Brain microvascular endothelial cell (primary cell): Measurements from ENCODE around the gene BRD2.

ENCODE experiments used
- DNase-seq: peaks from one replicate; pipeline ENCODE4 v3.0.0-alpha.2; 2020
- H3K27ac ChIP-seq: fragments of 250-450 bp; sonication (Bioruptor Pico); 2 replicates; pipeline ENCODE4 v1.5.1; 2020; ENCODE audit warnings: mild to moderate bottlenecking, moderate library complexity
- H3K27me3 ChIP-seq: fragments of 250-450 bp; sonication (Bioruptor Pico); replicated peaks from 2 replicates; pipeline ENCODE4 v1.5.1; 2020; ENCODE audit warnings: mild to moderate bottlenecking
- H3K36me3 ChIP-seq: fragments of 250-450 bp; sonication (Bioruptor Pico); replicated peaks from 2 replicates; pipeline ENCODE4 v1.5.1; 2020; ENCODE audit warnings: mild to moderate bottlenecking
- H3K4me3 ChIP-seq: 2 replicates; pipeline ENCODE4 v1.5.1; 2011; ENCODE audit warnings: low read depth, mild to moderate bottlenecking, control low read depth, low read length, moderate library complexity
- CTCF ChIP-seq: IDR thresholded peaks from 2 replicates; pipeline ENCODE4 v1.5.1; 2011; ENCODE audit warnings: low read depth, mild to moderate bottlenecking, moderate library complexity, low read length, control low read depth, inconsistent platforms; ENCODE audit errors: missing control alignments
- in situ Hi-C: cut with HindIII; loops from 2 replicates; pipeline ENCODE4 v1.10.0; 2017; ENCODE audit warnings: low sequenced_read_pairs, low pct_ligation_motif_present

BRD2 gene

GRCh38 chr6:32976334-32977069 is 8.1 kb downstream of the BRD2 start:
- H3K36me3 ChIP-seq = peaks cover 90% of the 10 kb centered on the region
- in situ Hi-C loops = no loop called here
- no peak overlapping the region for H3K27ac ChIP-seq
- DNase-seq = no peak
- TF ChIP-seq CTCF = no peak
- no peaks in the 10 kb centered on the region for H3K27me3 ChIP-seq
- peak overlapping the region; percentile 98 for H3K4me3 ChIP-seq

GRCh38 chr6:32977272-32977952 is 9.0 kb downstream of the BRD2 start:
- no peaks in the 10 kb centered on the region for H3K27me3 ChIP-seq
- H3K36me3 ChIP-seq = peaks cover 95% of the 10 kb centered on the region
- no peak overlapping the region for H3K27ac ChIP-seq
- peak overlapping the region; percentile 12 for H3K4me3 ChIP-seq
- in situ Hi-C loops = no loop called here
- TF ChIP-seq CTCF = no peak
- no peak for DNase-seq

GRCh38 chr6:32977953-32978324 is 9.5 kb downstream of the BRD2 start:
- H3K27ac ChIP-seq = no peak overlapping the region

GRCh38 chr6:32979720-32980487 is 11.5 kb downstream of the BRD2 start:
- TF ChIP-seq CTCF = no peak
- in situ Hi-C loops = no loop called here
- Histone ChIP-seq H3K27ac (no peak overlapping the region), H3K27me3 (no peaks in the 10 kb centered on the region), H3K4me3 (no peak overlapping the region), H3K36me3 (peaks cover 81% of the 10 kb centered on the region)
- DNase-seq = no peak

More at GRCh38 chr6:32977953-32978324, 9.5 kb downstream of the BRD2 start:
- in situ Hi-C loops = no loop called here
- DNase-seq = no peak
- no peak for TF ChIP-seq CTCF
- no peaks in the 10 kb centered on the region for H3K27me3 ChIP-seq
- H3K36me3 ChIP-seq = peaks cover 92% of the 10 kb centered on the region
- no peak overlapping the region for H3K4me3 ChIP-seq

- H3K27ac ChIP-seq = no peak overlapping the region
- no peaks in the 10 kb centered on the region for H3K27me3 ChIP-seq
- in situ Hi-C loops = no loop called here
- H3K36me3 ChIP-seq = peaks cover 76% of the 10 kb centered on the region
- no peak for TF ChIP-seq CTCF
- H3K4me3 ChIP-seq = no peak overlapping the region
- DNase-seq = no peak
These were observed 12.2 kb downstream of the BRD2 start for GRCh38 chr6:32980488-32981038.
